Pancreas (tissue), 10 donors: ENCODE measurements around the gene HDAC4. TPM values are rescaled to one million over a fixed set of nuclear protein-coding genes. Genes with fewer than 3 reads are reported as not detected.
A peak's percentile ranks its signal among the peaks of the same experiment; 100 is the strongest.

ENCODE experiments used
- ATAC-seq, 4 donors: fragments of 200-7000 bp; cut with Tn5 transposase; one replicate each; pipeline versions ENCODE4 v1.8.0 to v1.9.1; 2020; ENCODE audit warnings: mild to moderate bottlenecking in 4 of 4, moderate library complexity in 4 of 4
- DNase-seq, 6 donors: peaks; one replicate each; pipeline ENCODE4 v3.0.0-alpha.2; 2020
- FAIRE-seq: peaks from 2 replicates; lab custom pipeline; 2012; peaks lifted over from hg19 to GRCh38; lab: Jason Lieb, UNC
- H3K27ac ChIP-seq, 4 donors: fragments of 200-600 bp; sonication (generic); 1 replicate in 3 of 4; 2 replicates in 1 of 4; pipeline versions ENCODE4 v1.5.0 to v1.8.0; 2020
- H3K27me3 ChIP-seq, 4 donors: fragments of 200-600 bp; one replicate each; pipeline ENCODE4 v1.8.0; 2021
- H3K36me3 ChIP-seq, 3 donors: fragments of 200-600 bp; sonication (generic) in 1 of 3; one replicate each; pipeline versions ENCODE4 v1.5.0 to v1.8.0; 2020 to 2021
- H3K4me1 ChIP-seq, 3 donors: fragments of 200-600 bp; one replicate each; pipeline ENCODE4 v1.8.0; 2021
- H3K4me3 ChIP-seq, 4 donors: fragments of 200-600 bp; sonication (generic) in 2 of 4; one replicate each; pipeline versions ENCODE4 v1.5.0 to v1.8.0; 2020 to 2021
- H3K9me3 ChIP-seq, 4 donors: fragments of 200-600 bp; one replicate each; pipeline ENCODE4 v1.8.0; 2021
- CTCF ChIP-seq, 4 donors: fragments of 200-600 bp; sonication (generic) in 3 of 4; IDR thresholded peaks; one replicate each; pipeline versions ENCODE4 v1.5.0 to v1.8.0; 2021; ENCODE audit warnings: antibody characterized with exemption in 4 of 4
- WGBS, 2 donors: extraction: QIAGEN DNeasy Blood & Tissue Kit; methylation state at CpG; one replicate each; pipeline ENCODE4 v1.1.7; 2013; 5-methylcytosine and 5-hydroxymethylcytosine counted together
- intact Hi-C, 3 donors: fragments of 100-400 bp; cut with DNase I; formaldehyde crosslinking; loops; one replicate each; pipeline versions ENCODE4 v1.11.1 to v1.14.2; 2022
- polyA plus RNA-seq, 2 donors: library from polyadenylated mRNA; stranded (reverse); fragments of 200-250 nt; gene quantifications; one replicate each; pipeline ENCODE4 v1.2.3, GENCODE V29; 2013
- total RNA-seq, 6 donors: library from RNA; stranded (reverse); fragmentation: NEBNext Ultra II Directional in 4 of 6; extraction: Animal tissue kit (Norgen Biotek cat#: 25700) in 4 of 6; gene quantifications; one replicate each; pipeline versions ENCODE4 v1.2.1 to v1.2.4, GENCODE V29; 2021 to 2023
- donor health status: healthy with polysubstance abuse.
- donor health status: DM: no; HTN: no; CAD: no; lungs with moderate emphysema.
- donor health status: DM: no; HTN: no; CAD: no.
- donor health status: control.
- donor health status: control.
- donor health status: Bipolar disorder and iron deficiency.
- donor health status: DM: yes; HTN: yes; CAD: no.
- donor health status: DM: no; HTN: no; CAD: no.
- donor health status: DM: no; HTN: no; CAD: no.
- donor health status: DM: yes; HTN: yes; CAD: no.

HDAC4 gene
- total and polyA plus RNA-seq, 8 donors, result 8.2 to 31.8 (median 16.6) TPM

- Histone ChIP-seq H3K9me3 (no peaks in the 10 kb centered on the region), H3K36me3 (no peaks in the 10 kb centered on the region), H3K27ac (peak overlapping the region in 1 of 4 donors; percentile 24), H3K4me3 (no peak overlapping the region), H3K4me1 (peaks cover 31 to 43% (median 39%) of the 10 kb centered on the region in 3 donors), H3K27me3 (no peaks in the 10 kb centered on the region)
- WGBS, 2 donors, result 82 to 84% methylated on average over 22 of the region's 22 CpGs
- FAIRE-seq, result no peak
- TF ChIP-seq CTCF (IDR thresholded peaks at IDR 0.05), result no peak
- intact Hi-C loops, result no loop called here
- ATAC-seq, result no peak
- DNase-seq, result peak in 2 of 6 donors; percentile 52 to 53
These were observed 103.4 kb downstream of the HDAC4 start for GRCh38 chr2:239297142-239298004.

- DNase-seq, result peak in 1 of 6 donors; percentile 35
- Histone ChIP-seq H3K27ac (peak overlapping the region in 3 of 4 donors; percentile 22 to 33 (median 24)), H3K4me3 (no peak overlapping the region), H3K27me3 (no peaks in the 10 kb centered on the region), H3K36me3 (no peaks in the 10 kb centered on the region), H3K9me3 (no peaks in the 10 kb centered on the region), H3K4me1 (peaks cover 31 to 43% (median 38%) of the 10 kb centered on the region in 3 donors)
- ATAC-seq, result peak; percentile 44 to 70 (median 60)
- FAIRE-seq, result no peak
- TF ChIP-seq CTCF (IDR thresholded peaks at IDR 0.05), result no peak
- WGBS, 2 donors, result 20 to 25% methylated on average over 19 of the region's 19 CpGs
- intact Hi-C loops, result no loop called here
These were observed 104.5 kb downstream of the HDAC4 start for GRCh38 chr2:239296020-239296932.

GRCh38 chr2:239295377-239296019 lies 105.3 kb downstream of the HDAC4 start:
- no peak for DNase-seq
- no peaks in the 10 kb centered on the region for H3K27me3 ChIP-seq
- H3K36me3 ChIP-seq, result no peaks in the 10 kb centered on the region
- peak overlapping the region in 2 of 4 donors; percentile 24 to 33 for H3K27ac ChIP-seq
- intact Hi-C loops, result no loop called here
- peaks cover 31 to 43% (median 38%) of the 10 kb centered on the region in 3 donors for H3K4me1 ChIP-seq
- WGBS, 2 donors, result 51 to 57% methylated on average over 6 of the region's 6 CpGs
- no peak overlapping the region for H3K4me3 ChIP-seq
- FAIRE-seq, result no peak
- TF ChIP-seq CTCF (IDR thresholded peaks at IDR 0.05), result no peak
- H3K9me3 ChIP-seq, result no peaks in the 10 kb centered on the region
- ATAC-seq, result no peak

GRCh38 chr2:239294571-239295054 lies 106.2 kb downstream of the HDAC4 start:
- H3K9me3 ChIP-seq, result no peaks in the 10 kb centered on the region
- no peaks in the 10 kb centered on the region for H3K27me3 ChIP-seq
- H3K27ac ChIP-seq, result no peak overlapping the region
- peak in 1 of 6 donors; percentile 30 for DNase-seq
- 83 to 87% methylated on average over 14 of the region's 14 CpGs for WGBS, 2 donors
- no peak for FAIRE-seq
- H3K4me3 ChIP-seq, result no peak overlapping the region
- intact Hi-C loops, result no loop called here
- H3K36me3 ChIP-seq, result no peaks in the 10 kb centered on the region
- H3K4me1 ChIP-seq, result peaks cover 27 to 38% (median 34%) of the 10 kb centered on the region in 3 donors
- no peak for ATAC-seq
- TF ChIP-seq CTCF (IDR thresholded peaks at IDR 0.05), result no peak
